Uterus (tissue), 2 donors: ENCODE data around the gene VEPH1.

Source experiments
- CTCF ChIP-seq, 4 experiments: fragments of 200-600 bp in 2 of 4; fragments of 450-650 bp in 2 of 4; sonication (generic) in 2 of 4; IDR thresholded peaks; one replicate each; pipeline ENCODE4 v1.5.1; 2016 to 2019; ENCODE audit warnings: antibody characterized with exemption in 4 of 4, mild to moderate bottlenecking in 2 of 4, moderate library complexity in 1 of 4
- POLR2A ChIP-seq, 2 donors: fragments of 450-650 bp; IDR thresholded peaks; one replicate each; pipeline ENCODE4 v1.6.1; 2016; ENCODE audit warnings: antibody characterized with exemption in 2 of 2, mild to moderate bottlenecking in 1 of 2, moderate library complexity in 1 of 2

- no peak for TF ChIP-seq POLR2A (IDR thresholded peaks at IDR 0.05)
- TF ChIP-seq CTCF (IDR thresholded peaks at IDR 0.05), result peak; percentile 39 to 50 (median 44)
Measured at GRCh38 chr3:157493627-157494550, 9.3 kb downstream of the VEPH1 start.
